K562 (cell line): ENCODE results near the gene METRNL. TPM values are rescaled to one million over a fixed set of nuclear protein-coding genes. Genes with fewer than 3 reads are reported as not detected.

Source experiments
- ATAC-seq: fragments of 200-7000 bp; cut with Tn5 transposase; 3 replicates; pipeline ENCODE4 v1.9.1; 2020; ENCODE audit warnings: moderate library complexity
- BruUV-seq: library from RNA; stranded (reverse); fragments of 400-500 nt; replicated peaks from 2 replicates; lab custom pipeline; 2021; lab: Mats Ljungman, UMichigan
- CTCF ChIA-PET: fragments of 300-600 bp; formaldehyde crosslinking; extraction: SDS; loops from one replicate; lab custom pipeline; 2021; ENCODE audit warnings: low intra/inter-chr PET ratio; lab: Yijun Ruan, JAX
- POLR2A ChIA-PET: fragments of 300-600, 350-650 bp; sonication (Branson Sonifier 250); formaldehyde crosslinking; extraction: SDS; loops from one replicate; lab custom pipeline; 2021; ENCODE audit warnings: antibody characterized with exemption, inconsistent platforms; lab: Yijun Ruan, JAX
- DNase-seq, 4 experiments: peaks; one replicate each; pipeline versions ENCODE4 v3.0.0 to v3.0.0-alpha.2; 2011 to 2018; ENCODE audit warnings: low spot score in 3 of 4, mixed read lengths in 3 of 4; ENCODE audit errors: extremely low read depth in 1 of 4
- FAIRE-seq: peaks from 2 replicates; lab custom pipeline; 2011; peaks lifted over from hg19 to GRCh38; lab: Jason Lieb, UNC
- H2AFZ ChIP-seq: 2 replicates; pipeline ENCODE4 v1.6.0; 2011; ENCODE audit warnings: low read depth, low read length, control low read depth, inconsistent platforms
- H3K27ac ChIP-seq: fragments of 200-600 bp; 3 replicates; pipeline ENCODE4 v1.8.0; 2011; ENCODE audit warnings: low read depth, mild to moderate bottlenecking, control low read depth, inconsistent platforms, low read length, moderate library complexity, mixed read lengths; ENCODE audit errors: extremely low read depth
- H3K27me3 ChIP-seq, 2 experiments: fragments of 300-600 bp in 1 of 2; 2 replicates in 1 of 2; 3 replicates in 1 of 2; pipeline versions ENCODE4 v1.6.0 to v1.8.0; 2011; ENCODE audit warnings: inconsistent platforms in 2 of 2, low read length in 2 of 2, mild to moderate bottlenecking in 1 of 2, mixed read lengths in 1 of 2, moderate library complexity in 1 of 2; ENCODE audit not compliant: control insufficient read depth in 2 of 2, insufficient read depth in 2 of 2
- H3K36me3 ChIP-seq: fragments of 300-600 bp; 3 replicates; pipeline ENCODE4 v1.8.0; 2011; ENCODE audit warnings: mild to moderate bottlenecking, low read length, inconsistent platforms; ENCODE audit not compliant: control insufficient read depth, insufficient read depth
- H3K4me1 ChIP-seq, 2 experiments: fragments of 200-600 bp in 1 of 2; replicated peaks in 1 of 2; 2 replicates in 1 of 2; 3 replicates in 1 of 2; pipeline versions ENCODE4 v1.5.1 to v1.8.0; 2011; ENCODE audit warnings: inconsistent platforms in 2 of 2, low read length in 2 of 2, mild to moderate bottlenecking in 1 of 2, mixed read lengths in 1 of 2, moderate library complexity in 1 of 2; ENCODE audit not compliant: control insufficient read depth in 2 of 2, insufficient read depth in 2 of 2
- H3K4me2 ChIP-seq: 2 replicates; pipeline ENCODE4 v1.6.1; 2011; ENCODE audit warnings: low read length, control low read depth, inconsistent platforms, mixed read lengths; ENCODE audit not compliant: insufficient read depth
- H3K4me3 ChIP-seq: fragments of 200-600 bp; sonication (generic), shearing (Covaris generic); 2 replicates; pipeline ENCODE4 v1.5.1; 2016; ENCODE audit warnings: control low read depth, inconsistent platforms
- H3K79me2 ChIP-seq: fragments of 200-600 bp; 3 replicates; pipeline ENCODE4 v1.8.0; 2011; ENCODE audit warnings: low read length, inconsistent platforms; ENCODE audit not compliant: control insufficient read depth, insufficient read depth
- H3K9ac ChIP-seq, 2 experiments: 2 replicates each; pipeline versions ENCODE4 v1.6.0 to v1.6.1; 2011; ENCODE audit warnings: low read depth in 2 of 2, low read length in 2 of 2, control low read depth in 1 of 2, inconsistent platforms in 1 of 2, mild to moderate bottlenecking in 1 of 2, mixed read lengths in 1 of 2; ENCODE audit not compliant: insufficient read depth in 1 of 2
- H3K9me1 ChIP-seq: one replicate; pipeline ENCODE4 v1.6.0; 2011; ENCODE audit warnings: inconsistent platforms, mild to moderate bottlenecking, low read length, moderate library complexity; ENCODE audit not compliant: control insufficient read depth, insufficient read depth
- H3K9me3 ChIP-seq: replicated peaks from 2 replicates; pipeline ENCODE4 v1.5.1; 2011; ENCODE audit warnings: low read depth, low read length, inconsistent platforms; ENCODE audit not compliant: control insufficient read depth, insufficient read depth
- H4K20me1 ChIP-seq: replicated peaks from 2 replicates; pipeline ENCODE4 v1.6.1; 2011; ENCODE audit warnings: low read length, inconsistent platforms, mixed read lengths; ENCODE audit not compliant: control insufficient read depth, insufficient read depth
- CEBPG ChIP-seq, 3 experiments: fragments of 200-800 bp in 1 of 3; sonication (Bioruptor generic) in 1 of 3; sonication (generic) in 1 of 3; formaldehyde crosslinking in 1 of 3; IDR thresholded peaks in 2 of 3; conservative IDR thresholded peaks in 1 of 3; 2 replicates each; pipeline versions ENCODE4 v1.6.1 to v1.8.0; 2016 to 2022; ENCODE audit warnings: missing compliant biosample characterization in 2 of 3, missing genetic modification characterization in 2 of 3, mild to moderate bottlenecking in 1 of 3, missing genetic modification reagents in 1 of 3
- CTBP1 ChIP-seq: fragments of 450-650 bp; IDR thresholded peaks from 2 replicates; pipeline ENCODE4 v1.6.1; 2016; ENCODE audit warnings: borderline replicate concordance
- E2F3 ChIP-seq: fragments of 250-450 bp; sonication (Bioruptor Pico); IDR thresholded peaks from 2 replicates; pipeline ENCODE4 v1.4.0; 2020; ENCODE audit warnings: mild to moderate bottlenecking
- MEF2D ChIP-seq: conservative IDR thresholded peaks from 2 replicates; pipeline ENCODE4 v1.6.1; 2016; ENCODE audit warnings: low read depth, missing genetic modification characterization, missing compliant biosample characterization
- POLR2G ChIP-seq: fragments of 200-400 bp; formaldehyde crosslinking; IDR thresholded peaks from 2 replicates; pipeline ENCODE4 v1.6.1; 2017; ENCODE audit warnings: low read depth, mild to moderate bottlenecking, antibody characterized with exemption, low read length, moderate library complexity
- THRAP3 ChIP-seq: fragments of 450-650 bp; IDR thresholded peaks from 2 replicates; pipeline ENCODE4 v1.6.1; 2016; ENCODE audit warnings: mild to moderate bottlenecking, inconsistent platforms, borderline replicate concordance
- ZNF644 ChIP-seq: fragments of 200-800 bp; sonication (Bioruptor generic); IDR thresholded peaks from 2 replicates; pipeline ENCODE4 v1.6.1; 2016; ENCODE audit warnings: low read depth, missing genetic modification characterization, missing compliant biosample characterization
- ZNF766 ChIP-seq: fragments of 200-800 bp; sonication (Bioruptor generic); conservative IDR thresholded peaks from 2 replicates; pipeline ENCODE4 v1.6.1; 2016; ENCODE audit warnings: missing genetic modification characterization, missing compliant biosample characterization
- WGBS: fragments of 100-300 bp; shearing (Covaris generic); methylation state at CpG from one replicate; pipeline ENCODE4 v1.1.6; 2016; ENCODE audit warnings: low coverage, mixed read lengths; ENCODE audit not compliant: insufficient coverage; ENCODE audit errors: missing lambda C conversion rate; 5-methylcytosine and 5-hydroxymethylcytosine counted together
- in situ Hi-C: fragments of 300-500 bp; cut with MboI; formaldehyde crosslinking; loops from 4 replicates; pipeline ENCODE4 v1.15.0; 2018; ENCODE audit warnings: inconsistent platforms, mixed read lengths
- intact Hi-C: fragments of 100-400 bp; cut with micrococcal nuclease; formaldehyde crosslinking; loops from 2 replicates; pipeline ENCODE4 v1.14.2; 2022
- polyA plus RNA-seq, 8 experiments: library from polyadenylated mRNA; depleted of rRNA in 4 of 8; stranded (reverse) in 5 of 8; unstranded in 3 of 8; fragments of >200 nt; fragmentation: Nextera tagmentation in 2 of 8; fragmentation: Illumina TruSeq in 1 of 8; extraction: Ambion mirVana in 2 of 8; extraction: Trizol in 1 of 8; gene quantifications; 2 replicates each; pipeline versions ENCODE4 v1.2.1 to v1.2.3, GENCODE V29; 2011 to 2014; ENCODE audit warnings: inconsistent platforms in 1 of 8, missing spikeins in 1 of 8
- total RNA-seq, 7 experiments: library from RNA; depleted of rRNA in 6 of 7; stranded (reverse); fragments of >200 nt in 6 of 7; fragmentation: Illumina TruSeq in 2 of 7; extraction: Trizol in 2 of 7; gene quantifications; 2 replicates each; pipeline versions ENCODE4 v1.2.1 to v1.2.3, GENCODE V29; 2011 to 2021; ENCODE audit warnings: low replicate concordance in 1 of 7
- TF ChIP-seq, protein P1 (sequence below): sonication (generic); formaldehyde crosslinking; IDR thresholded peaks from 2 replicates; pipeline ENCODE4 v1.9.0; 2022; ENCODE audit warnings: mild to moderate bottlenecking, missing genetic modification reagents
- TF ChIP-seq, protein P2 (sequence below): sonication (generic); formaldehyde crosslinking; IDR thresholded peaks from 2 replicates; pipeline ENCODE4 v1.8.0; 2022; ENCODE audit warnings: missing genetic modification reagents, mild to moderate bottlenecking, moderate library complexity, borderline replicate concordance
- TF ChIP-seq, protein P3 (sequence below), 2 experiments: fragments of 450-650 bp in 1 of 2; sonication (generic) in 1 of 2; formaldehyde crosslinking in 1 of 2; IDR thresholded peaks in 1 of 2; conservative IDR thresholded peaks in 1 of 2; 2 replicates each; pipeline versions ENCODE4 v1.6.1 to v1.8.1; 2016 to 2023; ENCODE audit warnings: mild to moderate bottlenecking in 2 of 2, moderate library complexity in 2 of 2, inconsistent platforms in 1 of 2, missing genetic modification reagents in 1 of 2
- TF ChIP-seq, protein P4 (sequence below), 3 experiments: fragments of 200-800 bp in 1 of 3; sonication (Bioruptor generic) in 1 of 3; sonication (generic) in 1 of 3; formaldehyde crosslinking in 1 of 3; IDR thresholded peaks; 2 replicates each; pipeline versions ENCODE4 v1.6.1 to v1.8.0; 2016 to 2022; ENCODE audit warnings: mild to moderate bottlenecking in 2 of 3, missing compliant biosample characterization in 2 of 3, missing genetic modification characterization in 2 of 3, missing genetic modification reagents in 1 of 3
- TF ChIP-seq, protein P5 (sequence below): fragments of 250-450 bp; sonication (Bioruptor Pico); IDR thresholded peaks from 2 replicates; pipeline ENCODE4 v1.4.0; 2020

METRNL gene
- total and polyA plus RNA-seq, 9 of the 15 experiments (the other 6 are each of a cell fraction or from before 2014, with no cell fraction given), result 0.17 to 31.8 (median 2.9) TPM

DNA sequence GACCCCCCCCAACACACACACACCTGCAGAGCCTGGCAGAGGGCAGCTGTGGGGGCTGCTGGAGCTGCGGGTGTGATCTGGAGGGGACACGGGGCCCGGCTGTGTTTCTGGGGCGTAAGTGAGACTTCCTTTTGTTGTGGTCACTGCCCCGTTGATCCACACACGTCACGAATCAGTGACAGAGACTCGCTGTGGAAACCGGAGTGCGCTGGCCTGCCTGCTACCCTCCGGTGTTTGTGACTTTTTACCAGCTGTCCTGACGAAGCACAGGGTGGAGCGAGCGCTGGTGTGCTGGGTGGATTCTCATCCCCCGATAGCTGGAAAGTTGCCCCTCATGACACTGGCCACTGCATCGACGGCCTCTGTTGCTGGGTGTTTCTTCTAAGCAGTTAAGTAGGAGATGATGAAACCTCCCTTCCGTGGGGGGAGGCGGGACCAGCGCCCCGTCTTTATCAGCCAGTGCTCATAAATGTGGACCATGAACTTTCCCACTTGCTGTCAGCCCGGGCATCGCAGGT, 2.3 kb downstream of the METRNL start:
- H3K27me3 ChIP-seq, result peaks cover 0 to 5% of the 10 kb centered on the region in 2 experiments; a peak in 1 of 5 replicates
- H3K9me3 ChIP-seq, result no peaks in the 10 kb centered on the region
- H3K27ac ChIP-seq, result no peak overlapping the region
- H3K9me1 ChIP-seq, result peaks cover 3% of the 10 kb centered on the region
- peaks cover 18 to 77% of the 10 kb centered on the region in 2 experiments for H3K4me1 ChIP-seq
- no TSS peak for BruUV-seq
- in situ Hi-C loops (no loop called here), intact Hi-C loops (no loop called here)
- WGBS, result 68% methylated on average over 22 of the region's 23 CpGs
- H3K4me2 ChIP-seq, result no peak overlapping the region
- DNase-seq (no peak), ATAC-seq (no peak), FAIRE-seq (peak; percentile 52)
- ChIA-PET POLR2A (no interaction called here), CTCF (no interaction called here)
- peak overlapping the region in 1 of 2 experiments; percentile 91; a peak in 2 of 4 replicates for H3K9ac ChIP-seq
- peaks cover 59% of the 10 kb centered on the region for H3K79me2 ChIP-seq
- no peak overlapping the region for H2AFZ ChIP-seq
- no peak overlapping the region for H3K4me3 ChIP-seq
- peak; percentile 52; the same call in 1 of the 2 replicates for TF ChIP-seq ZNF766 (CRISPR knock-in tag)
- no peak for TF ChIP-seq ZNF644 (tag)
- TF ChIP-seq, protein P1, sequence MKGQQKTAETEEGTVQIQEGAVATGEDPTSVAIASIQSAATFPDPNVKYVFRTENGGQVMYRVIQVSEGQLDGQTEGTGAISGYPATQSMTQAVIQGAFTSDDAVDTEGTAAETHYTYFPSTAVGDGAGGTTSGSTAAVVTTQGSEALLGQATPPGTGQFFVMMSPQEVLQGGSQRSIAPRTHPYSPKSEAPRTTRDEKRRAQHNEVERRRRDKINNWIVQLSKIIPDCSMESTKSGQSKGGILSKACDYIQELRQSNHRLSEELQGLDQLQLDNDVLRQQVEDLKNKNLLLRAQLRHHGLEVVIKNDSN (CRISPR knock-in tag), result 0 out of 2 replicates have a peak, but pooled peaks have one; percentile 14
- 0 out of 2 replicates have a peak, but pooled peaks have one; percentile 27 for TF ChIP-seq E2F3 (CRISPR knock-in tag)
- TF ChIP-seq THRAP3, result no peak
- TF ChIP-seq, protein P2, sequence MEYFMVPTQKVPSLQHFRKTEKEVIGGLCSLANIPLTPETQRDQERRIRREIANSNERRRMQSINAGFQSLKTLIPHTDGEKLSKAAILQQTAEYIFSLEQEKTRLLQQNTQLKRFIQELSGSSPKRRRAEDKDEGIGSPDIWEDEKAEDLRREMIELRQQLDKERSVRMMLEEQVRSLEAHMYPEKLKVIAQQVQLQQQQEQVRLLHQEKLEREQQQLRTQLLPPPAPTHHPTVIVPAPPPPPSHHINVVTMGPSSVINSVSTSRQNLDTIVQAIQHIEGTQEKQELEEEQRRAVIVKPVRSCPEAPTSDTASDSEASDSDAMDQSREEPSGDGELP (CRISPR knock-in tag), result peak; percentile 44; the same call in 1 of the 2 replicates
- TF ChIP-seq, protein P3, sequence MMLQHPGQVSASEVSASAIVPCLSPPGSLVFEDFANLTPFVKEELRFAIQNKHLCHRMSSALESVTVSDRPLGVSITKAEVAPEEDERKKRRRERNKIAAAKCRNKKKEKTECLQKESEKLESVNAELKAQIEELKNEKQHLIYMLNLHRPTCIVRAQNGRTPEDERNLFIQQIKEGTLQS (IDR thresholded peaks at IDR 0.05), result peak; percentile 59; the same call in 1 of the 2 replicates
- TF ChIP-seq, protein P3 (CRISPR knock-in tag; conservative IDR thresholded peaks at IDR 0.05), result no peak
- no peak for TF ChIP-seq MEF2D (tag)
- TF ChIP-seq, protein P4, sequence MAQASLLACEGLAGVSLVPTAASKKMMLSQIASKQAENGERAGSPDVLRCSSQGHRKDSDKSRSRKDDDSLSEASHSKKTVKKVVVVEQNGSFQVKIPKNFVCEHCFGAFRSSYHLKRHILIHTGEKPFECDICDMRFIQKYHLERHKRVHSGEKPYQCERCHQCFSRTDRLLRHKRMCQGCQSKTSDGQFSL (CRISPR knock-in tag; IDR thresholded peaks at IDR 0.05), result peak; percentile 50; the same call in 1 of the 2 replicates
- TF ChIP-seq, protein P4 (tag; IDR thresholded peaks at IDR 0.05), result no peak
- TF ChIP-seq, protein P5, sequence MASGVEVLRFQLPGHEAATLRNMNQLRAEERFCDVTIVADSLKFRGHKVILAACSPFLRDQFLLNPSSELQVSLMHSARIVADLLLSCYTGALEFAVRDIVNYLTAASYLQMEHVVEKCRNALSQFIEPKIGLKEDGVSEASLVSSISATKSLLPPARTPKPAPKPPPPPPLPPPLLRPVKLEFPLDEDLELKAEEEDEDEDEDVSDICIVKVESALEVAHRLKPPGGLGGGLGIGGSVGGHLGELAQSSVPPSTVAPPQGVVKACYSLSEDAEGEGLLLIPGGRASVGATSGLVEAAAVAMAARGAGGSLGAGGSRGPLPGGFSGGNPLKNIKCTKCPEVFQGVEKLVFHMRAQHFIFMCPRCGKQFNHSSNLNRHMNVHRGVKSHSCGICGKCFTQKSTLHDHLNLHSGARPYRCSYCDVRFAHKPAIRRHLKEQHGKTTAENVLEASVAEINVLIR (CRISPR knock-in tag), result no peak
- TF ChIP-seq POLR2G, result 0 out of 2 replicates have a peak, but pooled peaks have one; percentile 1
- peak; percentile 69; the same call in 1 of the 2 replicates for TF ChIP-seq CEBPG (CRISPR knock-in tag; IDR thresholded peaks at IDR 0.05)
- TF ChIP-seq CEBPG (tag; conservative IDR thresholded peaks at IDR 0.05 in 1 of 2, IDR thresholded peaks at IDR 0.05 in 1 of 2), result no peak; a peak in 1 of 4 replicates
- TF ChIP-seq CTBP1, result 0 out of 2 replicates have a peak, but pooled peaks have one; percentile 18
- peaks cover 48% of the 10 kb centered on the region; the same call in 2 of the 3 replicates for H3K36me3 ChIP-seq
- peaks cover 43% of the 10 kb centered on the region for H4K20me1 ChIP-seq
